EL (cell line): ENCODE results near the gene SERPINB10.
A peak's percentile ranks its signal among the peaks of the same experiment; 100 is the strongest.
"Not testable (repeated sequence)": the region's sequence is repeated elsewhere in the genome, so short reads cannot be mapped to it uniquely, and the experiment has no call there.

ENCODE experiments used
- DNase-seq: peaks from one replicate; pipeline ENCODE4 v3.0.0-alpha.2; 2016

The SERPINB10 gene

GRCh38 chr18:63894106-63894772 is 13.5 kb upstream of the SERPINB10 start:
- DNase-seq, result no peak

- DNase-seq, result no peak
Observed at GRCh38 chr18:63895190-63895589, 12.6 kb upstream of the SERPINB10 start.

- DNase-seq, result peak; percentile 49
Observed at GRCh38 chr18:63897072-63897471, 10.7 kb upstream of the SERPINB10 start.

GRCh38 chr18:63899206-63899605 is 8.6 kb upstream of the SERPINB10 start:
- DNase-seq, result no peak

GRCh38 chr18:63903851-63904570 is 3.7 kb upstream of the SERPINB10 start:
- DNase-seq, result no peak

GRCh38 chr18:63904694-63905093 is 3.1 kb upstream of the SERPINB10 start:
- no peak for DNase-seq

GRCh38 chr18:63905361-63905760 is 2.4 kb upstream of the SERPINB10 start:
- no peak for DNase-seq

- DNase-seq, result no peak
Observed at GRCh38 chr18:63906056-63906455, 1.7 kb upstream of the SERPINB10 start.

GRCh38 chr18:63908858-63909257 is 1.1 kb downstream of the SERPINB10 start:
- DNase-seq, result no peak

GRCh38 chr18:63909870-63910269 is 2.1 kb downstream of the SERPINB10 start:
- DNase-seq, result no peak

GRCh38 chr18:63917817-63918216 is 10.1 kb downstream of the SERPINB10 start:
- no peak for DNase-seq

- no peak for DNase-seq
Observed at GRCh38 chr18:63922049-63922448, 14.3 kb downstream of the SERPINB10 start.

- peak; percentile 74 for DNase-seq
Observed at GRCh38 chr18:63924551-63924950, 16.8 kb downstream of the SERPINB10 start.

GRCh38 chr18:63928331-63928730 is 20.6 kb downstream of the SERPINB10 start:
- no peak for DNase-seq

- not testable (repeated sequence) for DNase-seq
Observed at GRCh38 chr18:63929369-63929768, 21.6 kb downstream of the SERPINB10 start.

- no peak for DNase-seq
Observed at GRCh38 chr18:63930773-63931354, 23.1 kb downstream of the SERPINB10 start.

- peak; percentile 87 for DNase-seq
Observed at GRCh38 chr18:63936156-63936931, 28.6 kb downstream of the SERPINB10 start.

GRCh38 chr18:63936932-63937393 is 29.2 kb downstream of the SERPINB10 start:
- no peak for DNase-seq

GRCh38 chr18:63940008-63940407 is 32.2 kb downstream of the SERPINB10 start:
- no peak for DNase-seq

GRCh38 chr18:63940543-63941050 is 32.8 kb downstream of the SERPINB10 start:
- not testable (repeated sequence) for DNase-seq

GRCh38 chr18:63947051-63947790 is 39.5 kb downstream of the SERPINB10 start:
- DNase-seq, result no peak

- DNase-seq, result peak; percentile 68
Observed at GRCh38 chr18:63949068-63949737, 41.4 kb downstream of the SERPINB10 start, which contains the start of gene HMSD. TSS of gene HMSD (plus strand) at chr18:63949301. CDS start at chr18:63953456, 4,155 bp downstream.
